Astrocyte (in vitro differentiated cells and primary cell): Measurements from ENCODE around the gene CORO2B. TPM values are rescaled to one million over a fixed set of nuclear protein-coding genes. Genes with fewer than 3 reads are reported as not detected.

Source experiments
- DNase-seq: peaks from one replicate; pipeline ENCODE4 v3.0.0-alpha.2; 2010; ENCODE audit warnings: low read depth
- FAIRE-seq: peaks from 2 replicates; lab custom pipeline; 2011; peaks lifted over from hg19 to GRCh38; lab: Jason Lieb, UNC
- H2AFZ ChIP-seq: 2 replicates; pipeline ENCODE4 v1.6.0; 2012; ENCODE audit warnings: low read depth, low read length, inconsistent platforms
- H3K27ac ChIP-seq: 2 replicates; pipeline ENCODE4 v1.5.1; 2011; ENCODE audit warnings: low read depth, low read length, inconsistent platforms
- H3K27me3 ChIP-seq: 2 replicates; pipeline ENCODE4 v1.6.0; 2011; ENCODE audit warnings: low read length, inconsistent platforms; ENCODE audit not compliant: insufficient read depth
- H3K36me3 ChIP-seq: 2 replicates; pipeline ENCODE4 v1.5.1; 2011; ENCODE audit warnings: low read length, inconsistent platforms; ENCODE audit not compliant: insufficient read depth
- H3K4me1 ChIP-seq: 2 replicates; pipeline ENCODE4 v1.5.1; 2011; ENCODE audit warnings: low read length, inconsistent platforms; ENCODE audit not compliant: insufficient read depth
- H3K4me2 ChIP-seq: 2 replicates; pipeline ENCODE4 v1.6.0; 2012; ENCODE audit warnings: low read length, inconsistent platforms
- H3K4me3 ChIP-seq: 2 replicates; pipeline ENCODE4 v1.5.1; 2011; ENCODE audit warnings: low read depth, mild to moderate bottlenecking, low read length, inconsistent platforms; ENCODE audit not compliant: insufficient read depth
- H3K79me2 ChIP-seq: 2 replicates; pipeline ENCODE4 v1.6.0; 2012; ENCODE audit warnings: mild to moderate bottlenecking, low read length, inconsistent platforms; ENCODE audit not compliant: insufficient read depth
- H3K9ac ChIP-seq: 2 replicates; pipeline ENCODE4 v1.6.0; 2012; ENCODE audit warnings: mild to moderate bottlenecking, low read length, inconsistent platforms
- H3K9me3 ChIP-seq: 2 replicates; pipeline ENCODE4 v1.5.1; 2012; ENCODE audit warnings: low read depth, mild to moderate bottlenecking, low read length, inconsistent platforms; ENCODE audit not compliant: insufficient read depth
- H4K20me1 ChIP-seq: 2 replicates; pipeline ENCODE4 v1.6.0; 2012; ENCODE audit warnings: low read length, inconsistent platforms; ENCODE audit not compliant: insufficient read depth
- H3K27ac Mint-ChIP-seq: one replicate; pipeline ENCODE4 v1.8.0; 2021; ENCODE audit warnings: mild to moderate bottlenecking, mixed read lengths; ENCODE audit not compliant: unreplicated experiment
- H3K27me3 Mint-ChIP-seq: one replicate; pipeline ENCODE4 v1.8.0; 2021; ENCODE audit warnings: low read depth, mixed read lengths; ENCODE audit not compliant: unreplicated experiment
- H3K36me3 Mint-ChIP-seq: one replicate; pipeline ENCODE4 v1.8.0; 2021; ENCODE audit warnings: low read depth, mixed read lengths; ENCODE audit not compliant: unreplicated experiment
- H3K4me1 Mint-ChIP-seq: one replicate; pipeline ENCODE4 v1.8.0; 2021; ENCODE audit warnings: low read depth, mixed read lengths; ENCODE audit not compliant: unreplicated experiment
- H3K4me3 Mint-ChIP-seq: one replicate; pipeline ENCODE4 v1.8.0; 2021; ENCODE audit warnings: mild to moderate bottlenecking, moderate library complexity, mixed read lengths; ENCODE audit not compliant: unreplicated experiment
- H3K9me3 Mint-ChIP-seq: one replicate; pipeline ENCODE4 v1.8.0; 2021; ENCODE audit warnings: mild to moderate bottlenecking, mixed read lengths; ENCODE audit not compliant: unreplicated experiment
- CTCF ChIP-seq: IDR thresholded peaks from 2 replicates; pipeline ENCODE4 v1.5.1; 2011; ENCODE audit warnings: low read depth, mild to moderate bottlenecking, inconsistent platforms, low read length, moderate library complexity; ENCODE audit not compliant: insufficient read depth
- EZH2 ChIP-seq: IDR thresholded peaks from 2 replicates; pipeline ENCODE4 v1.6.1; 2012; ENCODE audit warnings: mild to moderate bottlenecking, low read length, inconsistent platforms; ENCODE audit not compliant: insufficient read depth
- total RNA-seq: library from RNA; stranded (reverse); gene quantifications from 2 replicates; pipeline ENCODE4 v1.2.1, GENCODE V29; 2021

The CORO2B gene
- total RNA-seq, 1 donor from 2014 or later = 7.4 TPM

DNA sequence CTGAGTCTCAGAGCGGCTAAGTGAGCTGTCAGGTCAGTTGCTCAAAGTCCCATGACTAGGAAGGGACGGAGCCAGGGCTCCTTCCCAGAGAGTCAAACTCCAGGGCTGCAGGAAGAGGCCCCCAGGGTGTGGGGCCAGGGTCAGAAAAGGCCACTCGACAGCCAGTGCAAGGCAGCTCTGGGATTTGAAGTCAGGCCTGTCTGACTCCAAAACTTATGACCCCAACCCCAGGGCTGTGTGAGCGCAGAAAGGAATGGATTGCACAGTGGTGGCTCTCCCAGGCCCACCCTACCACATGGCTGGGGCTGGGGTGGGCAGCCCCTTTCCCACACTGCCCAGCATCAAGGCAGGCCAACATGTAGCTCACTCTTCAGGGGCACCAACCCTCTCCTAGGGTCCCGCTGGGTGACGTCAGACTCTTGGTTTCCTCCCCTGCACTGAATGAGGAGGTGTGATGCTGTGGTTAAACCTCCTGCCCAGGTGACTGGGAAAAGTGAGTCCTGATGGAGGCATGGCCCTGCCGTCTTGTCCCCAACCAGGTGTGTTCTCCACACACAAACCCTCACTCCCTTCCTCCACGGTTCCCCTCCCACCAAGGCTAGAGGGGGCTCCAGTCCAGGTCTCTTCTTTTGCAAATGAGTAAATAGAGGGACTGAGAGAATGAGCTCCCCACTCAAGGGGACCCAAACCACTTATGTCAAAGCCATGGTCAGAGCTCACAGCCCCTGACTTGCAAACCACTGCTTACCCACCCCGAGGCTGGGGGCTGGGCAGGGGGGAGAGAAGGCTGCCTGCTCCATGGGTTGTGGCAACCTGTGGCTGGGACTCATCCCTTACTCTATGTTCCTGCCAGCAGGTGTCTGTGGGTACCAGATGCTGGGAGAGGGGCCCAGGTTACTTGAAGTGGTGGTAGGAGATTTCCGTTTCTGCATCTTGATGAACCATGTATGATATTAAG lies 23.8 kb upstream of the CORO2B start:
- no peaks in the 10 kb centered on the region for H4K20me1 ChIP-seq
- H3K27me3 ChIP-seq = no peaks in the 10 kb centered on the region
- H3K36me3 ChIP-seq = no peaks in the 10 kb centered on the region
- Mint-ChIP-seq H3K9me3 (no peaks in the 10 kb centered on the region), H3K4me1 (peaks cover 29% of the 10 kb centered on the region), H3K27me3 (peaks cover 31% of the 10 kb centered on the region), H3K27ac (no peak overlapping the region), H3K4me3 (no peak overlapping the region), H3K36me3 (no peaks in the 10 kb centered on the region)
- H3K79me2 ChIP-seq = no peaks in the 10 kb centered on the region
- no peak overlapping the region for H3K4me2 ChIP-seq
- no peak overlapping the region for H3K27ac ChIP-seq
- no peak overlapping the region for H3K9ac ChIP-seq
- H3K4me1 ChIP-seq = peaks cover 13% of the 10 kb centered on the region
- TF ChIP-seq CTCF = no peak
- no peak for TF ChIP-seq EZH2
- no peak for FAIRE-seq
- no peaks in the 10 kb centered on the region for H3K9me3 ChIP-seq
- DNase-seq = no peak
- H2AFZ ChIP-seq = no peak overlapping the region
- no peak overlapping the region for H3K4me3 ChIP-seq

GRCh38 chr15:68555679-68556037 lies 23.1 kb upstream of the CORO2B start:
- no peaks in the 10 kb centered on the region for H3K79me2 ChIP-seq
- peaks cover 38% of the 10 kb centered on the region for H3K27me3 Mint-ChIP-seq
- H3K9ac ChIP-seq = no peak overlapping the region
- no peak for FAIRE-seq
- no peak overlapping the region for H3K27ac Mint-ChIP-seq
- no peaks in the 10 kb centered on the region for H4K20me1 ChIP-seq
- H3K9me3 ChIP-seq = no peaks in the 10 kb centered on the region
- H3K27me3 ChIP-seq = no peaks in the 10 kb centered on the region
- H3K27ac ChIP-seq = no peak overlapping the region
- no peak overlapping the region for H3K4me3 ChIP-seq
- no peaks in the 10 kb centered on the region for H3K9me3 Mint-ChIP-seq
- no peaks in the 10 kb centered on the region for H3K36me3 Mint-ChIP-seq
- no peak for TF ChIP-seq EZH2
- TF ChIP-seq CTCF = no peak
- DNase-seq = no peak
- peaks cover 13% of the 10 kb centered on the region for H3K4me1 ChIP-seq
- no peak overlapping the region for H3K4me3 Mint-ChIP-seq
- H3K4me2 ChIP-seq = no peak overlapping the region
- peaks cover 24% of the 10 kb centered on the region for H3K4me1 Mint-ChIP-seq
- no peaks in the 10 kb centered on the region for H3K36me3 ChIP-seq
- H2AFZ ChIP-seq = no peak overlapping the region
